IPS DF 6.9 (cell line): ENCODE data around the gene KATNA1.
"Not testable (repeated sequence)": the region's sequence is repeated elsewhere in the genome, so short reads cannot be mapped to it uniquely, and the experiment has no call there.

Experiments used
- DNase-seq: peaks from one replicate; pipeline ENCODE4 v3.0.0-alpha.2; 2013; ENCODE audit warnings: low read depth, low spot score
- H3K27ac ChIP-seq: one replicate; pipeline ENCODE4 v1.5.1; 2013; ENCODE audit warnings: low read length, control low read depth
- H3K27me3 ChIP-seq: 2 replicates; pipeline ENCODE4 v1.6.1; 2013; ENCODE audit warnings: mild to moderate bottlenecking, low read length; ENCODE audit not compliant: control insufficient read depth, insufficient read depth
- H3K36me3 ChIP-seq: 2 replicates; pipeline ENCODE4 v1.6.1; 2013; ENCODE audit warnings: low read length; ENCODE audit not compliant: control insufficient read depth, insufficient read depth
- H3K4me1 ChIP-seq: 2 replicates; pipeline ENCODE4 v1.6.1; 2013; ENCODE audit warnings: low read length; ENCODE audit not compliant: control insufficient read depth, insufficient read depth
- H3K4me3 ChIP-seq: 2 replicates; pipeline ENCODE4 v1.5.1; 2013; ENCODE audit warnings: mild to moderate bottlenecking, low read length
- H3K9me3 ChIP-seq: 2 replicates; pipeline ENCODE4 v1.6.1; 2013; ENCODE audit warnings: low read length, inconsistent platforms; ENCODE audit not compliant: control insufficient read depth, insufficient read depth
- WGBS: extraction: QIAGEN DNeasy Blood & Tissue Kit; methylation state at CpG from one replicate; pipeline ENCODE4 v1.1.7; 2013; ENCODE audit warnings: mixed read lengths, missing lambda C conversion rate; ENCODE audit not compliant: insufficient read length, insufficient coverage; 5-methylcytosine and 5-hydroxymethylcytosine counted together

The KATNA1 gene

GRCh38 chr6:149648148-149649145 is at the start of gene KATNA1:
Gene KATNA1, minus strand, starts transcription at chr6:149648714. Its CDS starts 10,167 bp downstream, at chr6:149638547.
- no CpG with 5 or more reads among the region's 69 CpGs for WGBS
- Histone ChIP-seq H3K4me1 (no peaks in the 10 kb centered on the region), H3K9me3 (no peaks in the 10 kb centered on the region), H3K36me3 (no peaks in the 10 kb centered on the region), H3K27ac (no peak within 1 kb of the TSS), H3K27me3 (no peaks in the 10 kb centered on the region), H3K4me3 (peak within 1 kb of the TSS; percentile 77)
- peak; percentile 73 for DNase-seq

DNA sequence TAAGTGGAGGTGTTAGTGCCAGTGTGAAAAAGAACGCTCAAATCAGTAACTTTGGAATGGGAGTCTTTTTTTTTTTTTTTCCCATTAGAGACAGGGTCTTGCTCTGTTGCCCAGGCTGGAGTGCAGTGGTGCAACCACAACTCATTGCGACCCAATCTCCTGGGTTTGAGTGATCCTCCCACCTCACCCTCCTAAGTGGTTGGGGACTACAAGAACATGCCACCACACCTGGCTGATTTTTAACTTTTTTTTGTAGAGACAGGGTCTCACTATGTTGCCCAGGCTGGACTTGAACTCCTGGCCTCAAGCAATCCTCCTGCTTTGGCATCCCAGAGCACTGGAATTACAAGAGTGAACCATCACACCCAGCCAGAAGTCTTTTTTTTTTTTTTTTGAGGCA is 49.7 kb upstream of the KATNA1 start:
- no peaks in the 10 kb centered on the region for H3K36me3 ChIP-seq
- H3K4me3 ChIP-seq, result no peak overlapping the region
- no peak for DNase-seq
- no peak overlapping the region for H3K27ac ChIP-seq
- H3K27me3 ChIP-seq, result no peaks in the 10 kb centered on the region
- H3K4me1 ChIP-seq, result no peaks in the 10 kb centered on the region
- no CpG with 5 or more reads among the region's 2 CpGs for WGBS
- H3K9me3 ChIP-seq, result no peaks in the 10 kb centered on the region

DNA sequence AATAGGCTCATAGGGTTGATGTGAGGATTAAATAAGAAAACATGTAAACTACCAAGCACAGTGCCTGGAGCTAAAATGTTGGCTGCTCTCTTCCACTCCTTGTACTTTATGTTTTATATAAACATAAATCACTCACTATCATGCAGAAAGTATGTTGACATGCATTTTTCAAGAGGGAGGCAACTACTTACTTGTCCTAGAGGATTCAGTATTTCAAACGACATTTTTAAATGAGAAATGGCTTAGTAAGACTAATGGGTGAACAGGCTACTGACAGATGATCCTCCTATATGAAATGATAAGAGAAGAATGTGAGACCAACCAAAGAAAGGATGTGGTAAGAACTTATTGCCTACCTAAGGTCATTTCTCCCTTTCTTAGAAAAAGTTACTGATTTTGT is 48.4 kb upstream of the KATNA1 start:
- DNase-seq, result no peak
- no CpG with 5 or more reads among the region's 1 CpG for WGBS
- Histone ChIP-seq H3K36me3 (no peaks in the 10 kb centered on the region), H3K4me3 (no peak overlapping the region), H3K27me3 (no peaks in the 10 kb centered on the region), H3K9me3 (no peaks in the 10 kb centered on the region), H3K4me1 (no peaks in the 10 kb centered on the region), H3K27ac (no peak overlapping the region)

GRCh38 chr6:149694921-149695320 is 46.4 kb upstream of the KATNA1 start:
- no peak overlapping the region for H3K27ac ChIP-seq
- DNase-seq, result no peak
- no peaks in the 10 kb centered on the region for H3K9me3 ChIP-seq
- no peaks in the 10 kb centered on the region for H3K36me3 ChIP-seq
- no peaks in the 10 kb centered on the region for H3K4me1 ChIP-seq
- no CpG with 5 or more reads among the region's 2 CpGs for WGBS
- no peak overlapping the region for H3K4me3 ChIP-seq
- H3K27me3 ChIP-seq, result no peaks in the 10 kb centered on the region

DNA sequence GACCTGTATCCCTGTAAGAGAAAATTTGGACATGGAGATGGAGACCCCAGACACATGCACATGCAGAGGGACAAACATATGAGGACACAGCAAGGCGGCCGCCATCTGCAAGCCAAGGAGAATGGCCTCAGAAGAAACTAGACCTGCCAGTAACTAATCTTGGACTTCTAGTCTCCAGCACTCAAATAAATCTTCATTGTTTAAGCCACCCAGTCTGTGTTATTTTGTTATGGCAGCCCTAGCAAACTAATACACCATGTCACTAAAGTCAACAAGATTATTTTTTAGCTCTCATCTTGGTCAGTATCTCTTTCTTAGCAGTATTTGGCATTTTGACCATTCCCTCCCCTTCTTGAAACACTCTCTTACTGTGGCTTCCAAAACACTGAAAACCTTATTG is 42.7 kb upstream of the KATNA1 start:
- H3K4me1 ChIP-seq, result no peaks in the 10 kb centered on the region
- no peak overlapping the region for H3K27ac ChIP-seq
- no peaks in the 10 kb centered on the region for H3K27me3 ChIP-seq
- no peaks in the 10 kb centered on the region; the same call in 1 of the 2 replicates for H3K36me3 ChIP-seq
- no peak overlapping the region for H3K4me3 ChIP-seq
- no peak for DNase-seq
- no peaks in the 10 kb centered on the region for H3K9me3 ChIP-seq
- WGBS, result no CpG with 5 or more reads among the region's 2 CpGs

- Histone ChIP-seq H3K36me3 (peaks cover 3% of the 10 kb centered on the region; the same call in 1 of the 2 replicates), H3K9me3 (no peaks in the 10 kb centered on the region), H3K4me1 (no peaks in the 10 kb centered on the region), H3K27ac (no peak overlapping the region), H3K4me3 (no peak overlapping the region), H3K27me3 (no peaks in the 10 kb centered on the region)
- no peak for DNase-seq
- no CpG with 5 or more reads among the region's 7 CpGs for WGBS
Observed at GRCh38 chr6:149686230-149686629, 37.7 kb upstream of the KATNA1 start.

DNA sequence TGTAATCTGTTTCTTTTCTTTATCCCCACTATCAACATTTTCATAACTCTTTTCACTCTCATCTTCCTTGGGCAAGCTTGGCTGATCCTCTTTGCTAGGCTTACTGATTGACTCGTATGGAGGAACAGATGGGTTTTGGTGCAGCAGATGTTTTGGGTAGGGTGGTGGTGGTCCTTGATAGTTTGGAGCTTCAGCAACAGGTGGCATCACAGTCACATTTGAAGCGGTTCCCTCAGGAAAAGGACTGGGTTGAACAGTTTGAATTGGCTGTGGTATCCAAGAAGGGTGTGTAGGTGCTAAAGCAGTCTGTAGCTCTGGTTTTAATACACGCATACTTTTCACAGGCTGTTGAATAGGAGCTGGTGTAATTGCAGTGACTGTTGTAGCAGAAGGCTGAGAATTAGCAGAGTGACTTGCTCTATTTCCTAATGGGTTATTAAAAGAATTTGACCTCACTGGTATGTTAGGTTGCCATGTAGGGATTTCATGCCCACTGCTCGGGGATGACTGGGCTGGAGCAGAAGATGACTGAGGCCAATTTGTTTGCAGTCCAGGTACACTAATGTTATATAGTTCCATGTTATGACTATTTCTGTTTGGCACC is 34.8 kb upstream of the KATNA1 start:
- no peaks in the 10 kb centered on the region for H3K9me3 ChIP-seq
- H3K4me1 ChIP-seq, result no peaks in the 10 kb centered on the region
- H3K36me3 ChIP-seq, result peaks cover 3% of the 10 kb centered on the region; the same call in 1 of the 2 replicates
- WGBS, result no CpG with 5 or more reads among the region's 4 CpGs
- H3K27me3 ChIP-seq, result no peaks in the 10 kb centered on the region
- no peak overlapping the region for H3K27ac ChIP-seq
- DNase-seq, result no peak
- no peak overlapping the region for H3K4me3 ChIP-seq

- H3K4me1 ChIP-seq, H3K27ac ChIP-seq, H3K4me3 ChIP-seq, H3K36me3 ChIP-seq, H3K9me3 ChIP-seq, DNase-seq, H3K27me3 ChIP-seq: not testable (repeated sequence)
- WGBS, result no CpG with 5 or more reads among the region's 14 CpGs
Observed at GRCh38 chr6:149681845-149682244, 33.3 kb upstream of the KATNA1 start.

GRCh38 chr6:149681209-149681608 is 32.7 kb upstream of the KATNA1 start:
- H3K4me1 ChIP-seq, result no peaks in the 10 kb centered on the region
- no peak overlapping the region for H3K27ac ChIP-seq
- H3K27me3 ChIP-seq, result no peaks in the 10 kb centered on the region
- H3K4me3 ChIP-seq, result no peak overlapping the region
- H3K9me3 ChIP-seq, result no peaks in the 10 kb centered on the region
- DNase-seq, result no peak
- peaks cover 5% of the 10 kb centered on the region; the same call in 1 of the 2 replicates for H3K36me3 ChIP-seq

DNA sequence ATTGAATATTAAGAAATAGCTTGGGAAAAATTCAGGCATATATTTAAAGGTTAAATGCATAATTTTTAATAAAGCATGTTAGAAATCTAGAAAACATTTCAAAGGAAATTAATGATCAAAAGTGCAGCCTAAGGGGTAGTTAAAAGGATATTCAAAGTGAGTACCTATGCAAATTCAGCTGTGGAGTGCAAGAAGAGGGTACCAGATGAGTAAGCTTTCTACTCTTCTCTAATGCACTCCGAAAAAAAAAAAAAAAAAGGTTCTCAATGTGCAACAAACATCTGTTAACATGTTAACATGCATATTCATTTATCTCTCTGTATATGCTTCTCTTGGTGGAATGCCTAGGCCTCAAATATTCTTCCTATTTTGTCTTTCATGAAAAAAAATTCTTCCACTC is 32.0 kb upstream of the KATNA1 start:
- Histone ChIP-seq H3K36me3 (peaks cover 8% of the 10 kb centered on the region; the same call in 1 of the 2 replicates), H3K4me1 (no peaks in the 10 kb centered on the region), H3K4me3 (no peak overlapping the region), H3K9me3 (no peaks in the 10 kb centered on the region), H3K27me3 (no peaks in the 10 kb centered on the region), H3K27ac (no peak overlapping the region)
- no peak for DNase-seq
- no CpG with 5 or more reads among the region's 1 CpG for WGBS
